Endothelial cell of hepatic sinusoid (primary cell): ENCODE results near the gene RPL41.

Experiments used
- in situ Hi-C: cut with HindIII; loops from 2 replicates; pipeline ENCODE4 v1.10.0; 2017; ENCODE audit warnings: low sequenced_read_pairs

The RPL41 gene

GRCh38 chr12:56102683-56103065 is 13.8 kb upstream of the RPL41 start:
- in situ Hi-C loops = no loop called here

DNA sequence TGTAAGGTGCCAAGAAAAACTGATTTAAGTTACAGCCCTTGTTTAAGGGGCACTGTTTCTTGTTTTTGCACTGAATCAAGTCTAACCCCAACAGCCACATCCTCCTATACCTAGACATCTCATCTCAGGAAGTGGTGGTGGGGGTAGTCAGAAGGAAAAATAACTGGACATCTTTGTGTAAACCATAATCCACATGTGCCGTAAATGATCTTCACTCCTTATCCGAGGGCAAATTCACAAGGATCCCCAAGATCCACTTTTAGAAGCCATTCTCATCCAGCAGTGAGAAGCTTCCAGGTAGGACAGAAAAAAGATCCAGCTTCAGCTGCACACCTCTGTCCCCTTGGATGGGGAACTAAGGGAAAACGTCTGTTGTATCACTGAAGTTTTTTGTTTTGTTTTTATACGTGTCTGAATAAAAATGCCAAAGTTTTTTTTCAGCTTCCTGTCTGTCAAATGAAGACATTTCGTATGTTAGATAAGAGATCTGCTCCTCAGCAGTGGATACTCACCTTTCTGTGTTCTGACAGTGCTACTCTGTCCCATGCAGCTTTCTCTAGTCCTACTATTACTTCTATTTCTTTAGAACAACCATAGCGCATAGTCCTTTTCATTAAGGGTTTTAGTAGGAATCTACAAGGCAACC is 13.2 kb upstream of the RPL41 start:
- in situ Hi-C loops = no loop called here

- in situ Hi-C loops = no loop called here
Observed at GRCh38 chr12:56103823-56104108, 12.7 kb upstream of the RPL41 start.

GRCh38 chr12:56104109-56104814 is 12.2 kb upstream of the RPL41 start, which contains the start of gene PA2G4:
PA2G4 (plus strand) TSS chr12:56104559; CDS start chr12:56104738, 179 bp downstream.
- in situ Hi-C loops = no loop called here

GRCh38 chr12:56104815-56105608 is 11.4 kb upstream of the RPL41 start:
- in situ Hi-C loops = no loop called here

GRCh38 chr12:56105609-56105902 is 10.9 kb upstream of the RPL41 start:
- in situ Hi-C loops = no loop called here

DNA sequence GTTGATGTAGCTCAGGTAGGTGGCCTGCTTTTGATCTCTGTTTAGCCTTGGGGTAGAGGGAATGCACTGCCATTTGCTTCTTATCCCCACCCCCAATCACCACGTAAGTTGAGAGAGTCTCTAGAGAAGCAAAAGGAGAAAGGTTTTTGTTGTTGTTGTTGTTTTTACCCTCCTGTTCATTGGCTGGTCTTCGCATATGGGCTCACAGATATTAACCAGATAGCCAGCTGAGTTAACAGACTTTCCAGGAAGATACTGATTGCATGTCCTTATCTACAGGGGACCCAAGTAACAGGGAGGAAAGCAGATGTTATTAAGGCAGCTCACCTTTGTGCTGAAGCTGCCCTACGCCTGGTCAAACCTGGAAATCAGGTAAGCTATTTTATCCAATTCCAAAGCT is 9.2 kb upstream of the RPL41 start:
- in situ Hi-C loops = no loop called here

GRCh38 chr12:56110571-56110970 is 5.9 kb upstream of the RPL41 start:
- in situ Hi-C loops = no loop called here

DNA sequence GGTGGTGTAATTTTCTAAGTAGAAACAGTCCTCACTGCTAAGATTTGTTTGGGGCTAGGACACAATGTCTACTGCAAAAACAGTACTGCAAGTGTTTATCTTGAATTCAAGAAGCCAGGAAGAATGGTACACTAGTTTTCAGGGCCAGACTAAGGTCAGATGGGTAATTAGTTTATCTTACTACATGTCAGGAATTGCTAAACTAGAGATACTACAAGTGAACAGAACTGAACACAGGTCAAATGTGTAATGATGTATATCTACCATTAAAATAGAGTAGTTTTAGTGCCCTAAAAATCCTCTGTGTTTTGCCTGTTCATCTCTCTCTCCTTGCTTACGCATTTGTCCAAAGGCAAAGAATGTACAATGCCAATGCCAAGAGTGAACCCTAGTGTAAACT is 2.3 kb upstream of the RPL41 start:
- in situ Hi-C loops = no loop called here

GRCh38 chr12:56115329-56115728 is 1.1 kb upstream of the RPL41 start:
- in situ Hi-C loops = loop anchor here (5.0 kb wide), 1 partner anchor 72 kb away; the partner anchor contains the start of gene SMARCC2

DNA sequence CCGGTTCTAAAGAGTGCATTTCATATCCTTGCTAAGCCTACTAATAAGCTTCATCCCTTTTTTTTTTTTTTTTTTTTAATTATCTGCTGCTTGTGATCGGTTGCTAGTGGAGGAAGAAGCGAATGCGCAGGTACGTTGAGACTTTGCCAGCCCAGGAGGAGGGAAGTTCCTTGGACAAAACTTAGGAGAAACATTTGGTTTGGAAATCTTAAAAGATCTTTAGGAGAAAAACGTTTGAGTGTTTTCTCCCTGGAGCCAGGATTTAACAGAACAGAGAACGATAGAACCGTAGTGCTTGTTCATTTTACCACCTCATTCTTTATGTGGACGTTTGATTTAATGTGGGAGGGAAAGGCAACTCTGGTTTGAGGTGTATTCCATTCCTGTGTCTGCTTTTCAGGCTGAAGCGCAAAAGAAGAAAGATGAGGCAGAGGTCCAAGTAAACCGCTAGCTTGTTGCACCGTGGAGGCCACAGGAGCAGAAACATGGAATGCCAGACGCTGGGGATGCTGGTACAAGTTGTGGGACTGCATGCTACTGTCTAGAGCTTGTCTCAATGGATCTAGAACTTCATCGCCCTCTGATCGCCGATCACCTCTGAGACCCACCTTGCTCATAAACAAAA is 761 bp downstream of the RPL41 start:
- in situ Hi-C loops = loop anchor here (5.0 kb wide), 1 partner anchor 70 kb away; the partner anchor contains the start of gene SMARCC2

GRCh38 chr12:56117778-56118687 is 1.6 kb downstream of the RPL41 start, which contains the start of gene ZC3H10:
ZC3H10 (plus strand) TSS chr12:56118266; CDS start chr12:56120563, 2,297 bp downstream.
- in situ Hi-C loops = loop anchor here (5.0 kb wide), 1 partner anchor 69 kb away; the partner anchor contains the start of gene SMARCC2

DNA sequence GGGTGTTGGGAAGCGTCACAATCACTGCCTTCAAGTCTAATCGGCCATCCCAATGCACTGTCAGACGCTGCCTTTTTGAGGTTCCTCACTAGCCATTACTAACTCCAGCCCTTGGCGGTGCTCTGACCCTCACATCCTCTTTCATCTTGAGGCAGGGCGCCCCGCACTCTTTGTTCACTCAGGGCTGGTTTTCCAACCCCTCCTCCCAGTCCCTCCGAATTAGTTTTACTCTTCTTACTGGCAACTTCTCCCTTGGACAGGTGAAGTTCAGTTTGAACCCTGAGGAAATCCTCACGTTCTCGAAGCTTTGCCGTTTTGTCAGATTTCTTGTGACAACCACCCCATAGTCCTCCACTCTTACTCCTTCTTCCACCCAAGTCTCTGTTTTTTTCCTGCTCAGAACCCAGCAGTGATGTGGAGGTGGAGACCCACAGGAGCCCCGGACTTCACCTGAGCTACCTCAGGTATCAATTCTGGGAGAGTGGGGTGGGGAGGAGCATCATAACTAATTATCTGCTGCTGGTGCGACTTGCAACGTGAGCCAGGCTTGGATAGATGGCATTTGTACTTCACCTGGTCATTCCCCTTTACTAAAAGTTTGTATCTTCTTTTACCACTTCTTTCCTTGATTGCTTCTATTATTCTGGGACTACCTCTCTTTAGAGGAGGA is 2.4 kb downstream of the RPL41 start:
- in situ Hi-C loops = loop anchor here (5.0 kb wide), 1 partner anchor 68 kb away; the partner anchor contains the start of gene SMARCC2

GRCh38 chr12:56119361-56119796 is 2.9 kb downstream of the RPL41 start:
- in situ Hi-C loops = loop anchor here (5.0 kb wide), 1 partner anchor 68 kb away; the partner anchor contains the start of gene SMARCC2

DNA sequence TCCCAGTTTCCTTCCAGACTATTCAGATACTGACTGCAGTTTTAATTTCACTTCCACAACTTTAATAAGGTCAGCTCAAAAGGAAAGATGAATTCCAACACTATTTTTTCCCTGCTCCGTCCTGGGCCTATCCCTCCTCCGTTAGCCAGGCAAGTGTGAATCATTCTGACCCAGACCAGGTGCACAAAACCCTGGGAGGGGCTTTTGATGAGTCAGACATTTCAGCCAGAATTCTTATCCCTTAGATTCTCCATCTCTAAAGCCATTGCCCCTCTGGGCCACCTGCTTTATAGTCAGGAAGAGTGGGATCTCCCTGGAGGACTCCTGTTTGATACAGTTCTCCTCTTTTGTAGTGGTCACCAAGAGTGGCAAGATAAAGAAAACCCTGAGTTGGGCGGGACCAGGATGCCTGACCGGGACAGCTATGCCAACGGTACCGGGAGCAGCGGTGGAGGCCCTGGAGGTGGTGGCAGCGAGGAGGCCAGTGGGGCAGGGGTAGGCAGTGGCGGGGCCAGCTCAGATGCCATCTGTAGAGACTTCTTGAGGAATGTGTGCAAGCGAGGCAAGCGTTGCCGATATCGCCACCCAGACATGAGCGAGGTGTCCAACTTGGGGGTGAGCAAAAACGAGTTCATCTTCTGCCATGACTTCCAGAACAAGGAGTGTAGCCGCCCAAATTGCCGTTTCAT is 3.9 kb downstream of the RPL41 start:
- in situ Hi-C loops = no loop called here

GRCh38 chr12:56121204-56121870 is 4.9 kb downstream of the RPL41 start:
- in situ Hi-C loops = no loop called here

- in situ Hi-C loops = no loop called here
Observed at GRCh38 chr12:56122637-56123036, 6.2 kb downstream of the RPL41 start.

- in situ Hi-C loops = no loop called here
Observed at GRCh38 chr12:56124133-56124532, 7.7 kb downstream of the RPL41 start.
